Measurements from ENCODE around the gene PWWP3B.
"Not testable (repeated sequence)": the region's sequence is repeated elsewhere in the genome, so short reads cannot be mapped to it uniquely, and the experiment has no call there.

The PWWP3B gene

GRCh38 chrX:106168107-106168506 lies at the start of gene PWWP3B:
PWWP3B (plus strand) TSS chrX:106168305; CDS start chrX:106205433, 37,128 bp downstream.
- in situ Hi-C loops (cut with MboI; ENCODE audit: low sequenced_read_pairs), result no loop called here

GRCh38 chrX:106139048-106139447 lies 29.1 kb upstream of the PWWP3B start:
- in situ Hi-C loops (cut with MboI; ENCODE audit: low sequenced_read_pairs), result no loop called here

GRCh38 chrX:106144755-106145639 lies 23.1 kb upstream of the PWWP3B start:
- in situ Hi-C loops (cut with MboI; ENCODE audit: low sequenced_read_pairs), result no loop called here

GRCh38 chrX:106150701-106151100 lies 17.4 kb upstream of the PWWP3B start:
- in situ Hi-C loops (cut with MboI; ENCODE audit: low sequenced_read_pairs), result no loop called here

GRCh38 chrX:106159861-106160282 lies 8.2 kb upstream of the PWWP3B start:
- in situ Hi-C loops (cut with MboI; ENCODE audit: low sequenced_read_pairs), result no loop called here

- in situ Hi-C loops (cut with MboI; ENCODE audit: low sequenced_read_pairs), result no loop called here
Observed at GRCh38 chrX:106170318-106170717, 2.2 kb downstream of the PWWP3B start.

- in situ Hi-C loops (cut with MboI; ENCODE audit: low sequenced_read_pairs), result no loop called here
Observed at GRCh38 chrX:106171293-106171820, 3.3 kb downstream of the PWWP3B start.

- in situ Hi-C loops (cut with MboI; ENCODE audit: low sequenced_read_pairs), result no loop called here
Observed at GRCh38 chrX:106177106-106177981, 9.2 kb downstream of the PWWP3B start.

GRCh38 chrX:106177982-106178321 lies 9.8 kb downstream of the PWWP3B start:
- in situ Hi-C loops (cut with MboI; ENCODE audit: low sequenced_read_pairs), result no loop called here

- in situ Hi-C loops (cut with MboI; ENCODE audit: low sequenced_read_pairs), result no loop called here
Observed at GRCh38 chrX:106178826-106179225, 10.7 kb downstream of the PWWP3B start.

GRCh38 chrX:106183685-106184084 lies 15.6 kb downstream of the PWWP3B start:
- in situ Hi-C loops (cut with MboI; ENCODE audit: low sequenced_read_pairs), result not testable (repeated sequence)

- in situ Hi-C loops (cut with MboI; ENCODE audit: low sequenced_read_pairs), result no loop called here
Observed at GRCh38 chrX:106201502-106202178, 33.5 kb downstream of the PWWP3B start.

GRCh38 chrX:106203315-106203714 lies 35.2 kb downstream of the PWWP3B start:
- in situ Hi-C loops (cut with MboI; ENCODE audit: low sequenced_read_pairs), result no loop called here

GRCh38 chrX:106208154-106208553 lies 40.0 kb downstream of the PWWP3B start:
- in situ Hi-C loops (cut with MboI; ENCODE audit: low sequenced_read_pairs), result no loop called here
